Activated CD4-positive, CD25-positive, alpha-beta regulatory T cell (primary cell): ENCODE data around the gene TAX1BP1.
"Not testable (repeated sequence)": the region's sequence is repeated elsewhere in the genome, so short reads cannot be mapped to it uniquely, and the experiment has no call there.

Experiments
- DNase-seq, 4 experiments: peaks; one replicate each; lab custom pipeline; 2025; lab: John Stamatoyannopoulos, UW

The TAX1BP1 gene

DNA sequence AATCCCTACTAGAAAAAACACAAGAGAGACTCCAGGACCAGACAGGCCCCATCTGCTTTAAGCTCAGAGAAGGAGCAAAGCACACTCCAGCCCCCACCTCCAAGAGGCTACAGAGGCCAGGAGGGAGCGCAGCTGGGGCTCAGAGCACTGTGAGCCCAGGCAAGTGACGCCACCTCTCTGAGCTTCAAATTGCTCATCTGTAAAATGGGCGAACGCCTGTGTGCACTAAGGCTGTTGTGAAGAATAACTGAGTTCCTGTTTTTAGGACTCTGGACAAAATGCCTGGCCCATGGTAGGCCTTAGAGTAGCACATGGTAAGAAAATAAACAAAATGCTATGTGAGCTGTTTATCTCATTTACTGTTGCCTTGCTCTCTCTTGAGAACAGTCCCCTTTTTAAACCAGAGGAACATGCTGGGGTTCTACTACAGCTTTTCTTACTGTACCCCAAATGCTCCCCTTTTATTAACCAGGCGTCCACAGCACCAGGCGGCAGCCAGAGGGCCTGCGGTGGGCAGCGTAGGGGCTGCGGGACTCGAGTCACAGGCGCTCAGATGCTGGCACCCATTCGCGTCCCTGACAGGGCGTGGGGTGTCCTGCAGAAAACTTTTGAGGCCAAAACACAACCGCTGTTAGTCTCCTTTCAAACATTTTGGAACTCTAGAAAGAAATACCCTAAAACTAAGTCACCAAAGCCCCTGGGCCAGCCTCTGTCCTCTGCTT is 103.8 kb downstream of the TAX1BP1 start:
- DNase-seq, result no peak

DNA sequence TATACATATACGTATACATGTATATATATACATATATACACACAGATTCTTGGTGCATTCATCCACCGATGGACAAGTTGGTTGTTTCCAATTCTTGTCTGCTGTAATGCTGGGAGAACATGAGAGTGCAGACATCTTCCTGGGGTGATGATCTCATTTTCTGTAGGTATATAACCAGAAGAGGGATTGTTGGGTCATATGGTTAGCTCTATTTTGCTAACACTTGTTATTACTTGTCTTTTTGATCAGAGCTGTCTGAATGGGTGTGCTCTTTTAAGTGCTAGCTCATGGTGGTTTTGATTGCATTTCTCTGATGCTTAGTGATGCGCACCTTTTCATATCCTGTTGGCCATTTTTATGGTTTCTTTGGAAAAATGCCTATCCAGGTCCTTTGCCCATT is 106.4 kb downstream of the TAX1BP1 start:
- no peak for DNase-seq

DNA sequence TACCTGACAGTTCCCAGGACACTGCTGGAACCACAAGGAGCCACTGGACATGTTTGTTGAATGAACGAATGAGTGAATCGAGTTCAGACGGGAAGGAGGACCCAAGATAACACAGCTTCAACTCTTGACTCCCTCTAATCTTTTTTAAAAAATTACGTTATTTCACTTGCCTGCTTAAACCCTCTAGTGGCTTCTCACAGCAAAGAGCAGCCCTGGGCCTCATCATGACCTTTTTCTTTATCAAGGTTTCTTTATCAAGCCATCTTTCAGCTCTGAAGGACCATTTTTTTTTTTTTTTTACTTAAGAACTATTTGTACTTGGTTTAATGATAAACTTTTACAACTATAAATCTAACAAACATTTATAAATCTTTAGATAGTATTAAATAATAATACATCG is 110.6 kb downstream of the TAX1BP1 start:
- DNase-seq, result no peak

DNA sequence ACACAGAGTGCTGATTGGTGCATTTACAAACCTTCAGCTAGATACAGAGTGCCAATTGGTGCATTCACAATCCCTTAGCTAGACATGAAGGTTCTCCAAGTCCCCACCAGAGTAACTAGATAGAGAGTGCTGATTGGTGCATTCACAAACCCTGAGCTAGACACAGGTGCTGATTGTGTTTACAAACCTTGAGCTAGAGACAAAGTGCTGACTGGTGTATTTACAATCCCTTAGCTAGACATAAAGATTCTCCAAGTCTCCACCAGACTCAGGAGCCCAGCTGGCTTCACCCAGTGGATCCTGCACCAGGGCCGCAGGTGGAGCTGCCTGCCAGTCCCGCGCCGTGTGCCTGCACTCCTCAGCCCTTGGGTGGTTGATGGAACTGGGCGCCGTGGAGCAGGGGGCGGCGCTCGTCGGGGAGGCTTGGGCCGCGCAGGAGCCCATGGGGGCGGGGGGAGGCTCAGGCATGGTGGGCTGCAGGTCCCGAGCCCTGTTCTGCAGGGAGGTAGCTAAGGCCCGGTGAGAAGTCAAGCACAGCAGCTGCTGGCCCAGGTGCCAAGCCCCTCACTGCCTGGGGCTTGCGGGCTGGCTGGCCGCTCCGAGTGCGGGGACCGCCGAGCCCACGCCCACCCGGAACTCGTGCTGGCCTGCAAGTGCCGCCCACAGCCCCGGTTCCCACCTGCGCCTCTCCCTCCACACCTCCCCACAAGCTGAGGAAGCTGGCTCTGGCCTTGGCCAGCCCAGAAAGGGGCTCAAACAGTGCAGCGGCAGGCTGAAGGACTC is 116.9 kb downstream of the TAX1BP1 start:
- DNase-seq, result not testable (repeated sequence)

DNA sequence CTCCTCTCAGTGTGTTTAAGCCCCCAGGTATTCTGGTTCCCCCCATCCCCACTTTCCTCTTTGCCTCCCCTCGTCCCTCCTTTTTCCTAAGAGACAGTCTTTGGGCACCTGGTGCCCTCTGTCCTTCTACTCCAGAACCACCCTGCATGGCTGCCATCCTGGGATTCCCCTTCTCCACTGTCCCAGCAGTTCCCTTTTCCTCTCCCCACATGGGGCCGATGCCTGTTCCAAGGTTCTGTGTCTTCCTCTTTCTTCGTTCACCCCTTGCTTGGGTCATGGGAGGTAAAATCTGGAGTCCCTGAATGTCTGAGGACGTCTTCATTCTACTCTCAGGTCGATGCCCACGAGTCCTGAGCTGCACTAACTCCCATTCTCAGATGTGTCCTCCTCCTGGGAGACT is 120.8 kb downstream of the TAX1BP1 start:
- no peak for DNase-seq

DNA sequence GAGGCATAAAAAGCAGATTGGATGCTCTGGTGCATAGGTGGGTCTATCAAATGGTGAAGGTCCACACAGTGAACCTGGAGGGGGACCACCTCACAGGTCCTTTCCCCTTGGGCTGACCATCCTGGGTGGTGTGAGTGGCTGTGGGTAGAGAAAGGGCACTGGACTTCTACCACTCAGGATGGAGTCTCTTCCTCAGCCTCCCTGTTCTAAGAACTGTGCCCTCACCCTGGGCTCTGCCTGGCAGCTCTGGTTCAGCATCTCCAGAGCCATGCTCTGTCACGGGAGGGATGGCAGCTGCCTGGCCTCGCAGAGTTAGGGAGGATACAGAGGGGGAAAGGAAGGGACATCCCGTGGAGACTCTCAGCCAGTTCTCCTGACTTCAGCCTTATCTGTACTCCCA is 121.8 kb downstream of the TAX1BP1 start:
- DNase-seq, result no peak

DNA sequence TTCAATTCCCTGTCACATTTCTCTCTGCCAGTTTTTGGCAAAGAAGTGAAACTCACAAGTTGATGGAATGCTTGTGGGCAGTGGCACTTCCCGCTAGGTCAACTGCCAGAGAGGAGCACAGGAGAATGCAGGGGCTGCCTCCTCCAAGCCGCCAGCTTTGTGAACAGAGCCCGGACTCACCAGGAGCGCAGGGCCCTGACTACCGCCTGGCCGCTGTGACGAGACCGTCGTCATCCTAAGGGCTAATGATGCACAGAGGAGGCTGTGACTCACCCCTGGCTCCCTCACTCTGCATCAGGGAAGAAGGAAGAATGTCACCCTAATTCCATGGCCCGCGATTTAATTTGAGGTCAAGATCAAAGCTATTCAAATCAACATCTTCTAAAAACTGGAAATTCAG is 123.9 kb downstream of the TAX1BP1 start:
- no peak for DNase-seq

DNA sequence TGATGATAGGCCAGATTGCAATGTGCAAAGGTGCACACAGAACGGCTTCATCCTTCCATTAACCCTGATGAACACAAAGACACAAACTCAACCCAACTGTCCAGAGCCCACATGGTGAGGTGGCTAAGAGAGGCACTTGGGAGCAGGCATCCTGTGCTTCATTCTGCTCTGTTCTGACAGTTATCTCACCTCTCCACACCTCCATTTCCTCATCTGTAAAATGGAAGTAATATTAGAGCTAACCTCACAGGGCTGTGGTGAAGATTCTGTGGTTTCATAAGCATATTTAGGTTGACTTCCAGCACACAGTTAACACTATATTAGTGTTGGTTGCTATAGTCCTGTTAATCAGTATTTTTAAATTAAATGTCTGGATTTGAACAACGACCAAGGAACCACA is 126.3 kb downstream of the TAX1BP1 start:
- no peak for DNase-seq

DNA sequence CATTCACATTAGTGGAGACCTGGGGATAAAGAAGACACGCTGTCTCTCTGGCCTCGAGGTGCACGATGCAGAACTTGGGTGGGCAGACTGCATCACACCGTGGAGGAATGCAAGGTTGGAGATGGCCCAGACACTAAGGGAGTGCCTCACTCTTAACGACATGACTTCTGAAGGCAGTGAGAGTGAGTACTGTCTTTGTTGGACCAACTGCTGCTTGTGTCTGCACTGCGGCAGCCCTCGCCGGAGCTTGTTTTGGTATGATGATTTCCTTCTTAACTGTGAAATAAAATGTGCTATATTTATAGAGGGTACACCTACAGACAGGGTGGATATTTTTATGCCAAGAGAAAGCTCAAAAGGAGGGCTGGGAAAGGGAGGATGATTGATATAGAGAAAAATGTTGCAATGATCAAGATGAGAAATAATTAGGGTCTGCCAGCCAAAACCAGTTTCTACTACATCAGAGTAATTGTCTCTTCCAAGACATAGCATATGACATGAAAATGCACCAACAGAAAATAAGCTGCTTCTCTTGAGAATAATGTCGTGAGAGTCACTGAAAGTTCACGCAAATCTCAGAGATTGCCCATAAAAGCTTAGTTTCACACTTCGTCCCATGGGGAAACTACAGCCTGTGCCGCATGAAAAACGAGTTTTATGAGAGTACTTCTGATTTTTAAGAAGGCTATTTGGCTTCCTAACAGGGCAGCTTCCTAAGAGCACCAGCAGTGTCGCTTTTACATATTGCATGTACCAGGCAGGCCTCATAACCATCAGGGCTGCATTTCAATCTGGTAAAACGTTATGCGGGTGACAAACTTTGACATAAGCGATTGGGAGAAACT is 127.1 kb downstream of the TAX1BP1 start:
- DNase-seq, result no peak

DNA sequence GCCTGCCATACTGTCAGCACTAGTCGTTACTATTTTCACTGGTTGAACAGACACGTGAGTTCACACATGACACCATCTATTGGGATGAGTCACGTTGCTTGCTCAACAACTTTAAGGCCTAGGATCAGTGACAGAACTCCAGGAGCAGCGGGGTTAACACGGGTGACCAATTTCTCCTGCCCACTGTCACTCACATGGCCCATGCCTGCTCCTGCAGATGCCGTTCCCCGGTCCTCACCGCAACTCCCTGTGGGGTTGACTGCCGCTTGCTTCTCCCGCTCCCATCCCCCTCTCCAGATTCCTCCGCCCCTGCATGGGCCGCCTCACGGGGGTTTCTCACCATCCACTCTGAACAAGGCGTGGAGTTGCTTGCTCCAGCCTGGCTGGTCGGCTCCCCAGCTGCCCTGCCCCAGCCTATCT is 128.2 kb downstream of the TAX1BP1 start:
- no peak for DNase-seq

DNA sequence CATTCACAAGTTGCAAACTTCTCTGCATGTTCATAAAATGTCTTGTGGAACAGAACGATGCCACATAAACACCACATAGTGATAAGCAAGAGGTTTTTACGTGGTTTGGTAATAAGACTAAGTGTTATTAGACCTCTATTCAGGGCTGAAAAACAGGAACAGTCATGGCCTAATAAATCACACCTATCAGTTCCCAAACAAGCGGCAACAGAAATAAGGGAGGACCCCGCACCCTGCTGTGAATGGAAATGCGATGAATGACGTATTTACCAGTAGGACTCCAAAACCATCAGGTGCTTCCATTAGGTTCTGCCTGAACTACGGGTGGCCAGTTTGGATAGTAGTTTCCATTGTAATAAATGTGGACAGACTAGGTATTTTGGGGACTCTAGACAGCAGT is 129.1 kb downstream of the TAX1BP1 start:
- DNase-seq, result no peak

DNA sequence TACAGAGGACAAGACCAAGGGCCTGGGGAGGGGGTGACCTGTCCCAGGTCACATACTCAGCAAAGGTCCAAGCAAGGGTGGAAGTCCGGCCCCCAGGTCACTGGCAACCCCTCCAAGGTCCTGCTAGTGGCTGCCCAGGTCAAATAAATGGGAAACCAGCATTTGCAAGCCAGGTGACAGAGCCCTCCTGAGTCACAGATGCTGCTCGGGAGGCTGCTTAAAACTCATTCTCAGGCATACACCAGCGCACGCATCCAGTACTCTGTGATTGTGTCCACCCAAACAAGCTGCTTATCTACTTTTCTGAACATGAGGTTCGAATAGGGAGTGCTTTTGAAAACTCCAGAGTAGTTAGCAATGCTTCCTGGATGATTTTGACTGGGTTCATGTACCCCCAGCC is 130.6 kb downstream of the TAX1BP1 start:
- no peak for DNase-seq

DNA sequence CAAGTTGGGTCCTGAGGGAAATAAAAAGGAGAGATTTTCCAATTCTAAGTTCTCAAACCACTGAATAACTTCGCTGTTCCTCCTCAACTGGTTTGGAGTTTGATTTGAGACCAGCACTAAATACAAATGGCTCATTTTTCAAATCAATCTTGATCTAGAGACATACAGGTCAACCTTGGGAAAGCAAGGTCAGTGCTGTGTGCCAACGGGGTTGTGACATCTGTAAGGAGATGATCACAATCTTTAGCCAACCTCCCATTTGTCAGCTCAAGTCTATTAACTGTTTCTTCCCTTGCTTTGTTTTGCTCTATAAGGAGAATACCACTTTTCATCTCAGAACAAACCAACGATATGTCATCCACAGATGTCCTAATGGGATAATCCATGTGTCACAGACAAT is 131.1 kb downstream of the TAX1BP1 start:
- DNase-seq, result no peak

DNA sequence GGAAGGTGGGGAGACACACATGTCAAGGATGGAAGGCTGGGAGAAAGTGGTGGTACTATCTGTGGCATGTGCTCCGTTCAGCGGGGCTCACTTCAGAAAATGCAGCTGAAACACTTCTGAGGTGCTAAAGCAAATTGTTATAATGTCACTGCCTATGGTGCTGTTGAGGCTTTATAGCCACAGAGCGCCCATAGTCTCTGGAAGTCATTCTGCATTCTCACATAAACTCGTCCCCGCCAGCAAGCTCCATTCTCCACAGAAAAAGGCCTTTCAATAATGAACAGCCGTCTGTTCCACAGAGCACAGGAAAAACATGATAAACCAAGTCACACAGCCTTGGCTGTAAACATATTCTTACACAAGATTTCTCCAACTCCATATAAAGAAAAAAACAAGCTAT is 131.9 kb downstream of the TAX1BP1 start:
- DNase-seq, result no peak

DNA sequence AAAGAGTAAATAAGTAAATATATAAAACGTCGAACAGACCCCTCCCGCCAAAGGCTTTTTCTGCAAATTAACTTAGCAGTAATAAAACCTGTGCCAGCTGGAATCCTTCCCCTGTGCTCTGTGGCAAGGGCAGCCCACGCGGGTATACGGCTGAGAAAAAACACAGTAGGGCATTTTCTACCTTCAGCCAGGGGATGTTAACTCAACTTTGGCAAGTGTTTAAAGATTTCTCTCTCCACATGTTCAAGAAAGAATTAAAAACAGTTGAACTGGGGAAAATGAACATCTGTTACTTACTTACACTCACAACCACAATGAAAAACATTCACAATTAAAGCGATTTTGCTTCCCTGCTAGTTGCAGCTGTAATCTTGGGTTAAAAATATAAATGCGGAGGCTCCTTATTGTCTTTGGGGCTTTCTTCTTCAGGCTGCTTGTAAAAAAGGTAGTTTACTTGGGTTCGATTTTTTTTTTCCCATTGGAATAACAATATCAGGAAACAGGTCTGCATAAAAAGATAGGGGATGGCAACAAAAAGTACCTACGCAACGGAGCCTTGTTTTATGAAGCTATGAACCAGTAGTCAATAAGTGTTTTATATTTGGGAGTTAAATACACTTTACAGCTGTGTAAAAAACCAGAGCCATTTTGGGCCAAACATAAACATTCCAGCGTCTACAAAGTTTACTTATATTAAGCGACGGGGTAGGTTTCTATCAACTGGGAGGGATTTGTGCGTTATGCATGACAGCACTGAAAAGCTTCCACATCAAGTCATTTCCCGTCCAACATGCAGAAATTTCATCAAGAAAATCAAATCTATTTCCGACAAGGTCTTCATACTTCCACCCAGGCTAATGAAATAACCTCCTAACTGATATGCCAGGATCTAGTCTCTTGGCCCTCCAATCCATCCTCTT is 132.7 kb downstream of the TAX1BP1 start:
- DNase-seq, result no peak

DNA sequence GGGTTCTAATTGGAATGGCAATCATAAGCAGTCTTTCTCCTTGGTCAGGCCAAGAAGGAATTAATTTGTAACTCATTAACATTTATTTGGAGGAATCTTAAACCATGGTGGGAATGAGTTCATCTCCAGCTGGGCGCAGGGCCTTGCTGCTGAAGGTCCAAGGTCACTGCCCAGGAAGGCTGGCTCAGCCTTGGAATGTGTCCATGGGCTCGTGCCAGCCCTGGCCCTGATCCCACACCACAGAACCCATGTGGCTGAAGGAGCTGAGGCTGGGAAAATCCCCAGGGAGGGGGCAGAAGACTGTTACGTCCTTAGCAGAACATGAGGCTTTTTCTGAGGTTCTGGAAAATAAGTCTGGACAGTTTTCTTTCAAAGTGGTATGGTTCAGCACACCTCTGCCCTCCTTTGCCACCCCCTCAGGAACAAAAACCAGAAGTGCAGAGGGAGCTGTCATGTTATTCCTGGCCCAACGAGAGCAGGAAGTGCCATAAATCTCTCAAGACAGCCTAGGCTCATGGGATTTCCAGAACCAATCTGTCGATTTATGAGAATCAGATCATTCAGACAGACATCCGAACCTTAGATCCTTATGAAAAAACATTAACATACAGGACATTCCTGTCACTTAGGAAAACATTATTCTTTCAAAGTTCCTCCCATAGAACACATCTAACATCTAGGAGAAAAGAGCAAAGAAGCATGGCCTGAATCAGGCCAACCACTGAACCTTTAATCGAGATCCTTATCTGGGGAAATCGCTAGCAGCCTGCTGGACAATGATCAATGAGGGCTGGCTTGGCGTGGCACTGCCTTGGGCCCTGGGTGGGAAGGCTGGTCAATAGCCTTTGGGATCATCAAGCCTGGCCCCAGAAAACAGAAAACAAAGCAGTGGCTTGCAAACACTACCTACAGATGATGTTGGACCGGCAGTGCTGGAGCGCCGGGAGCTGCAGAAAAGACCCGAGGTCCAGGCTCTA is 134.3 kb downstream of the TAX1BP1 start:
- no peak for DNase-seq

DNA sequence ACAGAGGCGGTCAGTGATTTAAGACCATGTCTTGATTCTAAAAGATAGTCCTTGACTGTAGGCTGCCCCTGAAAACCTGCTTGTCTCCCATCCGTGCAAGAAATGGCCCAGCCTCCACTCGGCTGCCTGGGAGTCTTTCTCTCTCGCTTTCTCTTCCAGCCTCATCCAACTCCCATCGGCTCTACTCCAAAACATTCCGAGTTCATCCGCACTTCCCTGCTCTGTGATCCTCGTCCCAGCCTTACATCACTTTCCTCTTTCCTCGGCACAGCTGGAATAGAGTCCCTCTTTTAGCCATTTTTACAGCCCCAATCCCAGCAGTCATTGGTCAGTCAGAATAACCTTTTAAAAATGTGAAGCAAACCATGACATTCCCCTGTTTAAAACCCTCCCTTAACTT is 135.1 kb downstream of the TAX1BP1 start:
- DNase-seq, result no peak

DNA sequence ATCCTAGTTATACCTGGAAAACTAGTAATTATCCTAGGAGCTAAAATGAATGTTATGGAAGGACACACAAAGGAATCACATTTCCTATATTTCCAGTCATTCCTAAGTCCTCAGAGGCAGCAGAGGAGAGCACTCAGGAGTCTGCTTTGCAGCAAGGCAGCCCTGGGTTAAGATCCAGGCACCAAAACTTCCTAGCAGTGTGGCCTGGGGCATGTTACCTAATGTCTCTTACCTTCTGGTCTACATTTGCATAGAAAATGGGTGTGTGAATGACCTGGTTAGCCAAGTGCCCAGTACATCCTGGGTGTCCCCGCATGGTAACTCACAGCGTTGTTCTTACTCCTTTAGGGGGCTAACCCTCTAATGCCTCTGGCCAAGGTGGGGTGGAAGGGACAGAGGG is 135.9 kb downstream of the TAX1BP1 start:
- no peak for DNase-seq

DNA sequence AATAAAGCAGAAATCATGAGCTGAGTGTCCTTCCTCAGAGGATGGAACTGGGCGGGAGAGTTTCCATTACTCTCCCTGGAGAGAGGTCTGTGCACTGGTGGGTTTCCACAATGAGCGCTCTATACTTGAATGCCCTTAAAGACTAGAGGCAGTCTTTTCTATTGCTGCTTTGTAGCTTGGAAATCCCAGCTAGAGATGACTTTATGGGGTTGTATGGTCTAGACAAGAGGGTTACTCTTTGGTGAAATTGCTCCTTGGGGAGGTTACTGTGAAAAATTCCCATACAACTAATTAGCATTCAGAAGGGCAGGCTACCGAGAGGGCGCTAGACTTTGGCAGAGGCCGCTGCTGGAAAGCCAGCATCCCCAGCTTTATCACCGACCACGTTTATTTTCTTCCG is 136.8 kb downstream of the TAX1BP1 start:
- no peak for DNase-seq
